GM21360 (cell line): Measurements from ENCODE around the gene MAST2.
"Not testable (repeated sequence)": the region's sequence is repeated elsewhere in the genome, so short reads cannot be mapped to it uniquely, and the experiment has no call there.

Experiments
- ATAC-seq: cut with Tn5 transposase; IDR thresholded peaks from one replicate; pipeline ENCODE4 v1.9.1; 2021; ENCODE audit warnings: mild to moderate bottlenecking, moderate library complexity; ENCODE audit not compliant: unreplicated experiment

MAST2 gene

GRCh38 chr1:45809761-45810160, 6.3 kb downstream of the MAST2 start:
- ATAC-seq, result no peak

- no peak for ATAC-seq
These were observed 11.4 kb downstream of the MAST2 start for GRCh38 chr1:45814776-45815175.

DNA sequence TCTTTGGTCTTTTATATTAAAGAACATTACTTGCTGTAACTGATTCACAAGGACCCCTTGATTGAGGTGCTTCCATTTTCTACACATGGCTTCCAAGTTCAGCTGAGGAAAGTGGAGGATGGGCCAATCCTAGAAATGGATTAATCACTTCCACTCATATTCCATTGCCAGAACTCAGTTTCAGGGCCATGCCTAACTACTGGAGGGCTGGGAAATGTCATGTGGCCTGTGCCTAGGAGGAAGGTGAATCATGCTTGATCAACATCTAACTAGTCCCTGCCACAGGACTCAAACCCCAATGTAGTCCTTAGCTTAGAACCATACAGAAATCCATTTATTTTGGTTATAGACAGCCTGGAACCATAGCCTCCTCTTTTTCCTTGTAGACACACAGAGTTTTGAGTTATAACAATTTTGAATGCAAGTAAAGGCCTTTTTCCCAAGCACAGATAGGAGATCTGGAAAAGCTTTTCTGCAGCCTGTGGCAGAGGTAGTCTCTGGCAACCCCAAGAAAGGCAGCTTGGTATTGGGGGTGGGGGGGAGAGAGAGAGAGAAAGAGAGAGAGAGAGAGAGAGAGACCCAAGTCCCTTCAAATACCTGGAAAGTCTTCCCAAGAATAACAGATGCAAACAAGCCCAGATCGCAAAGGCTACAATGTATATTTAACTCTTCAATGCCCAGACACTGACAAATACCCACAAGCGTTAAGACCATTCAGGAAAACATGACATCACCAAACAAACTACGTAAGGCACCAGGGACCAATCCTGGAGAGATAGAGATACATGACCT, 12.5 kb downstream of the MAST2 start:
- no peak for ATAC-seq

GRCh38 chr1:45820173-45820572, 16.8 kb downstream of the MAST2 start:
- ATAC-seq, result no peak

DNA sequence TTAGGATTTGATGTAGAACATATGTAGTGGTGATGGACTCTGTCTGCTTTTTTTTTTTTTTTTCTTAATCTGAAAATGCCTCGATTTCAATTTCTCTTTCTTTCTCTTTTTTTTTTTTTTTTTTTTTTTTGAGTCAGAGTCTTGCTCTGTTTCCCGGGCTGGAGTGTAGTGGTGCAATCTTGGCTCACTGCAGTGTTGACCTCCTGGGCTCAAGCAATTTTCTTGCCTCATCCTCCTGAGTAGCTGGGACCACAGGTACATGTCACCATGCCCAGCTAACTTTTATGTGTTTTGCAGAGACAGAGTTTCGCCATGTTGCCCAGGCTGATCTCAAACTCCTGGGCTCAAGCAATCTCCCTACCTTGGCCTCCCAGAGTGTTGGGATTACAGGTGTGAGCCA, 17.4 kb downstream of the MAST2 start:
- no peak for ATAC-seq

DNA sequence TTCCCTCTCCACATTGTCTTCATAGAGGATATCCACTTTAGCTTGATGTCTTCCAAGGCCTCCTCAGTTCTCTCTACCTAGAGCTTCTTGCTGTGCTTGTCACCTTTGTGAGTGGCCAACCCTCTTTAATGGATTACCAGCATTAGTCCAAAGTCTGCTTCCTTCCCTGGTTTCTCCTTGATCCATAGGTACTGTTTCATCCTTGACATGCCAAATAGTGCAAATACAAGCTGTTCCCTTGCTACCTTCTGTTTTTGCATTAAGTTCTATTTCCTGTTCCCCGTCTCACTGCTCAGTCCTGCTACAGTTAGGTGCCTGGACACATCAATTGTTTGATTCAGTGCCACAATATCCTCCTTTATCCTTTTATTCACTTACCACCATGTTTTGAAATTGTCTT, 19.2 kb downstream of the MAST2 start:
- no peak for ATAC-seq

DNA sequence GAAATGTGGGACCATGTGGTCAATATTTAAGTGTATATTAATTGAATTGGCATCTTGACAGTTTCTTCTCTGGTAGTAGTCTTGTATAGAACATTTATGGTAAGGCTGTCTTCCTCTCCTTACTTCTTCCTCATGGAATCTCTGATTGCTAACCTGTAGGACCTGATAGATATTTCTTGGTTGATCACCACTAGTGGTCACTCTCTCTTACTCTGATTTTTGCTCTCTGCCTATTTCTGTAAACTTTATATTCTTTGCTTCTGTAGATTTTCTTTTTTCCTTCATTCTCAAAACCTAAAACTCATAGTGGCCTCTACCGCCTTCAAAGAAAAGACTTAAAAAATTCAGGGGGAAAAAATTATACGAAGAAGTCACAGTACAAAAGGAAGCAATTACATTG, 21.2 kb downstream of the MAST2 start:
- no peak for ATAC-seq

DNA sequence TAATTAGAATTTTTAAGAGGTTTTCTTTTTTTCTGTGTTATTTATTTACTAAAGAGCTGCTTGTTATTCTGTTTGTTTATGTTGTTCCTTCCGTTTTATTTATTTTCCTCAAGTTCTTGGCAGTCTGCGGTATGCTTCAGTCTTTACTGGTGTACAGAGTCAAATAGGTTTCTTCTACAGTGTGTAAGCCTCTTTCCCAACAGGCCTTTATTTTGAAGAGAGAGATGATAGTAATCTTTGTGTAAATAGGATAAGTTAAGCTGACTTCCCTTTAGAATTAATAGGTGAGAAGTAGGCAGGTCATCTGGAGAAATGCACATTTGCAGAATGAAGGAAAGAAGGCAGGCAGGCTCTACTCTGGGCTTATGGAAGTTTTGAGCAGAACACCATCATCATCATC, 23.8 kb downstream of the MAST2 start:
- no peak for ATAC-seq

DNA sequence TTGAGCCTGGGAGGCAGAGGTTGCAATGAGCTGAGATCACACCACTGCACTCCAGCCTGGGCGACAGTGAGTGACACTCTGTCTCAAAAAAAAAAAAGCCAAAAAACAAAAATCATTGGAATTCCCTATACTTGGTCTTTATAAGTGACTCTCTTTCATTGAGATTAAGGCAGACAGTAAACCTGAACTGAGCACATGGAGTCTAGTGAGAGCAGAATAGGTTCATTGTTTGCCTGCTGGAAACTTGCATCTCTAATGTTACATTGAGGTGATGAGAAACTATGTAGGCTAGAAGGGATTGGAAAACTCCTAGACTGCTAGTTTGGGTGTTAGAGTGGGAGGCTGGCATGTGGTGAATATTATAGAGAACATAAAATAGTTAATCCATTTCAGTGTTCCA, 25.4 kb downstream of the MAST2 start:
- no peak for ATAC-seq

- no peak for ATAC-seq
These were observed 29.9 kb downstream of the MAST2 start for GRCh38 chr1:45833361-45833760.

GRCh38 chr1:45834689-45835088, 31.3 kb downstream of the MAST2 start:
- no peak for ATAC-seq

- ATAC-seq, result no peak
These were observed 33.0 kb downstream of the MAST2 start for GRCh38 chr1:45836451-45836850.

GRCh38 chr1:45836861-45837260, 33.4 kb downstream of the MAST2 start:
- not testable (repeated sequence) for ATAC-seq

DNA sequence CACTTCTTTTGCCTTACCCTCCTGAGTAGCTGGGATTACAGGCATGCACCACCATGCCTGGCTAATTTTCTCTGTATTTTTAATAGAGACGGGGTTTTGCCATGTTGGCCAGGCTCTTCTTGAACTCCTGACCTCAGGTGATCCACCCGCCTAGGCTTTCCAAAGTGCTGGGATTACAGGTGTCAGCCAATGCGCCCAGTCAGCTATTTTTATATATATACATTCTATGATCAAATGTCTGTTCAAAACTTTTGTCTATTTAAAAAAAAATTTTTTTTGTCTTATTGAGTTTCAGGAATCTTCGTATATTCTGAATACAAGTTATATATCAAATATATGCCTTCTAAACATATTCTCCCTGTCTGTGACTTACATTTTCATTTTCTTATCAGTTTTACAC, 34.9 kb downstream of the MAST2 start:
- not testable (repeated sequence) for ATAC-seq

DNA sequence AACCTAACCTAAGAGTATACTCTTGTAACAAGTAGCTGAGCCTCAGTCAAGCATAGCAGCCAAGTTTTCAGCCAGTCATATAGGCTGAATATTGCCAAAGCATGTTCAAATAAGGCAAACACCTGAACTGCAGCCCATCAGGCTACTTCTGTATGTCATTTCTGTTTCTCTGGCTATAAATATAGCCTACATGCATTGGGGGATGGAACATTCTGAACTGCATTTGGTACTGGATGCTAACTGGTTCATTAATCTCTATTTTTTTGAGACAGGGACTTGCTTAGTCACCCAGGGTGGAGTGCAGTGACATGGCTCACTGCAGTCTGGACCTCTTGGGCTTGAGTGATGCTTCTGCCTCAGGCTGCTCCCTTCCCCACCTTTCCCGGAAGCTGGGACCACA, 37.3 kb downstream of the MAST2 start:
- peak; percentile 64 for ATAC-seq

DNA sequence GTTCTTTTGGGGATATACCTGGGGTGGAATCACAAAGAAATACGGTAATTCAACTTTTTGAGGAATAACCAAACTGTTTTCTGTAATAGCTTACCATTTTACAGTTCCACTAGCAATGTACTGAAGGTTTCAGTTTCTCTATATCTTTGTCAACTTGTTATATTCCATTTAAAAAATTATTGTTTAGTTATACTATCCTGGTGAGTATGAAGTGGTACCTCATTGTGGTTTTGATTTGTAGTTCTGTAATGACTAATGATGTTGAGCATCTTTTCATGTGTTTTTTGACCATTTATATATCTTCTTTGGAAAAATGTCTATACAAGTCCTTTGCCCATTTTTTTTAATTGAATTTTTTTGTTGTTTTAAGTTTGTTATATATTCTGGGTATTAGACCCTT, 39.4 kb downstream of the MAST2 start:
- no peak for ATAC-seq

DNA sequence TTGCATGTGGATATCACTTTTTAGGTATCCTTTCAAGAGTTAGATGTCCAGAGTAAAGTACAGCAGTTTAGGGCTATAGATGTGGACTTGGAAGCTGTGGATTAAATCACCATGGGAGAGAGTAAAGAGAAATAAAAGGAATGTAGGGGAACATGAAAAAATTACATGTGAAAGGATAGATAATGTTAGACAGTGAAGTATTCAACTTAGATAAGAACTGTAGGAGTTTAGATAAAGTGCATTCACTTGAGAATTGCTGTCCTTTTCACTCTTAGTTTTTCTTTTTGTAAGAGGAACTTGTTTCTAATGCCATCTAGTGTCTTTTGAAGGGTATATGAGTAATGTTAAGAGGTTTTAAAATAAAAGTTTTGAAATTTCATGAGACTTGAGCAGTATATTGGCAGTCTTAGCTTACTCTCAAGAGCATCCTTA, 40.1 kb downstream of the MAST2 start:
- no peak for ATAC-seq

DNA sequence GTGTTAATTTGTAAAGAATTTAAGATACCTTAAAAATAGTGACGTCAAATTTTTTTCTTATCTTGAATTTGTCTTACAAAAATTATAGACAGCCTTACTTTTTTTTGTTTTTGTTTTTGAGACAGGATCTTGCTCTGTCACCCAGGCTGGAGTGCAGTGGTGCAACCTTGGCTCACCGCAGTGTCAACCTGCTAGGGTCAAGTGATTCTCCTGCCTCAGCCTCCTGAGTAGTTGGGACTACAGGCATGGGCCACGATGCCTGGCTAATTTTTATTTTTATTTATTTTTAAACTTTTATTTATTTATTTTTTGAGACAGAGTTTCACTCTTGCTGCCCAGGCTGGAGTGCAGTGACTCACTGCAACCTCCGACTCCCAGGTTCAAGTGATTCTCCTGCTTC, 40.6 kb downstream of the MAST2 start:
- ATAC-seq, result not testable (repeated sequence)

DNA sequence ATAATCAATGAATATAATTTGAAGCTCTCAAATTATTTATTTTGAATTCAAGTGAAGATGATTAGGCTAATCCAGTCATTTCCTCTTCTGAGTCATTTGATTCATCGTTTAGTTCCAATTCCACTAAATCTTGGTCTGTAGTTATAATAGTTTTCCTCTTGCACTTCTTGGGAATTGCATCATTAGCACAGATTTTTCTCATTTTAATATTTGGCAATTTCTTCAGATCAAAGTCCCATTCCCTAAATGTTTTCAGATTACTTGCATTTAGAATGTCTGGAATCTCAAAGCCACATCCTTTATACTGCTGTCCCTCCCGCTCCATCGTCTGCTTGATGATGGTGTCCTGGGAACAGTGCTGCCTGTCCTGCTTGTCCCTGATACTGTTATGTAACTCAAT, 43.5 kb downstream of the MAST2 start:
- ATAC-seq, result no peak

GRCh38 chr1:45848097-45848496, 44.7 kb downstream of the MAST2 start:
- ATAC-seq, result no peak

DNA sequence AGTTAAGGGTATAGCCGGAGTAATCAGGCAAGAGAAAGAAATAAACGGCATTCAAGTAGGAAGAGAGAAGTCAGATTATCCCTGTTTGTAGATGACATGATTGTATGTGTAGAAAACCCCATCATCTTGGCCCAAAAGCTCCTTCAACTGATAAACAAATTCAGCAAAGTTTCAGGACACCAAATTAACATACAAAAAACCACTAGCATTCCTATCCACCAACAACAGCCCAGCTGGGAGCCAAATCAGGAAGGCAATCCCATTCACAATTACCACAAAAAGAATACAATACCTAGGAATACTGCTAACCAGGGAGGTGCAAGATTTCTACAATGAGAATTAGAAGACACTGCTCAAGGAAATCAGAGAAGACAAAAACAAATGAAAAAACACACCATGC, 45.3 kb downstream of the MAST2 start:
- ATAC-seq, result no peak

GRCh38 chr1:45850017-45850416, 46.6 kb downstream of the MAST2 start:
- no peak for ATAC-seq

DNA sequence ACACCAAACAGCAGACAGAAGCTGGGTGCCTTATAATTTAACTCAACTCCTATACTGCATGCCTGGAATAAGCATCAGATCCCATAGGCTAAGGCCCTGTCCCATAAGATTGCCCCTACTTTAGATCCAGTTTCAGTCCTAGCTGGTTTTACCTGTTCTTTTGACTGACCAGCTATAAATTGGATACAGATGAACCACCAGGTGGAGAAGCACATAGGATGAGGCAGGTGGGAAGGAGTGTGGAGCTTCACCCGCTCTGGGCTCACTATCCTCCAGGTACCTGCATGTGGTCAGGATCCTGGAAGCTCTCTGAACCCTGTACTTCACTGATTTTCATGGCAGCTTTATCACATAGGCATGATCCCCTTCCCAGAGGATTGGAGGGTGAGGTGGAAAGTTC, 51.3 kb downstream of the MAST2 start:
- ATAC-seq, result no peak
